HG02970 (cell line): Measurements from ENCODE around the gene APOA5.
"Not testable (repeated sequence)": the region's sequence is repeated elsewhere in the genome, so short reads cannot be mapped to it uniquely, and the experiment has no call there.

Experiments used
- ATAC-seq: cut with Tn5 transposase; IDR thresholded peaks from one replicate; pipeline ENCODE4 v1.9.1; 2021; ENCODE audit warnings: mild to moderate bottlenecking, moderate library complexity, moderate number of reproducible peaks; ENCODE audit not compliant: unreplicated experiment, low FRiP score

The APOA5 gene

GRCh38 chr11:116777056-116777455 is 14.6 kb downstream of the APOA5 start:
- ATAC-seq = no peak

DNA sequence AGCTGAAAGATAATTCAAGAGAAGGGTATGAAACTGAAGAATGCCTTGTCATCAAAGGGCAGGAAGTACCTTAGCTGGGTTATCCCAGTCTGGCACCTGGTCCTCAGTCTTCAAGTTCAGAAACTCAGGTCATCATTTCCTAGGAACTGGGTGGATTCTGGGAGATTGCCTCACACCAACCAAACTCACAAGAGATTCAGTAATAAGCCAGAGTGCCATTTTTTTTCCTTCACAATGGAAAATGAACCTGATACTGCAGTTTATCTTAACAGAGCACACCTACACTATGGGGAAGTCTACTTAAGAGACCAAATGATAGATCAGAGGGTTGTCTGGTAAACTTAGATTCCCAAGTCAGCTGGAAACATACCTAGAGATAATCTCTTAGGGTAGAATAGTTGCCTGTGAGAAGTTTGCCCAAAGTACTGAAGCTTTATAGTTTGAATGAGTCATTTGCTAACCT is 15.1 kb downstream of the APOA5 start:
- ATAC-seq = no peak

DNA sequence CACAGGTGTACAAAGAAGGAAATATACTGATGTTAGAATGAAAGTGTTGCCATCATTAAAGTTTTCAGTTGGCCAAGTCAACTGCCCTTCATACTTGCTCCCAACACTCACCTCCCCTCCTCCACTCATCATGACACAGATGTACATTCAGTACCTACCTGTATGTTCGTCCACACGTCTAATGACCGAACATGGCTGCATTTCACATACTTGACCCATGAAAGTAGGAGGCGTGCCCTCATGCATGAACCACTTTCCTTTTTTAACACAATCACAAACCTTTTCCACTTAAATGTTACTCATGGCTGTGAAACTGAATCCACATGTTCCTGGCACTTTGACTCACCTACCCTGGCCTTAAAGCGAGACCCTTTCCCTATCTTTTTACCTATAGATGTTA is 15.7 kb downstream of the APOA5 start:
- ATAC-seq = no peak

DNA sequence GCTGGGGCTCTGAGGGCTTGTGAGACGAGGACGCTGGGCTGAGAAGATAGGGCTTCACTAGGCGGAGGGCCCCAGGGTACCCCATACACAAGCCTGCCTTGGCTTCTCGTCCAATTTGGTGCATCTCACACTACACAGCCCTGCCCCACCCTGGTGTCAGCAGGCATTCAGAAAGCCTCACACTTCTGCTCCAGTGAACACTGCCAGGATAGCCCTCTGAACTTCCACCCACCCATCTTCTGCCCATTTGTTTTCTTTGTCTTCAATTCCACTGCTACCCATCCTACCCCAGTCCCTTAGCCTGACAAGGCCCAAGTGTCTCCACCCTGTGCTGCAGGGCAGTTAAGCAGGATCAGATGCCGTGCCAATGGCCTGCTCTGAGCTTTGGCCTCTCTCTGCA is 17.0 kb downstream of the APOA5 start:
- no peak for ATAC-seq

DNA sequence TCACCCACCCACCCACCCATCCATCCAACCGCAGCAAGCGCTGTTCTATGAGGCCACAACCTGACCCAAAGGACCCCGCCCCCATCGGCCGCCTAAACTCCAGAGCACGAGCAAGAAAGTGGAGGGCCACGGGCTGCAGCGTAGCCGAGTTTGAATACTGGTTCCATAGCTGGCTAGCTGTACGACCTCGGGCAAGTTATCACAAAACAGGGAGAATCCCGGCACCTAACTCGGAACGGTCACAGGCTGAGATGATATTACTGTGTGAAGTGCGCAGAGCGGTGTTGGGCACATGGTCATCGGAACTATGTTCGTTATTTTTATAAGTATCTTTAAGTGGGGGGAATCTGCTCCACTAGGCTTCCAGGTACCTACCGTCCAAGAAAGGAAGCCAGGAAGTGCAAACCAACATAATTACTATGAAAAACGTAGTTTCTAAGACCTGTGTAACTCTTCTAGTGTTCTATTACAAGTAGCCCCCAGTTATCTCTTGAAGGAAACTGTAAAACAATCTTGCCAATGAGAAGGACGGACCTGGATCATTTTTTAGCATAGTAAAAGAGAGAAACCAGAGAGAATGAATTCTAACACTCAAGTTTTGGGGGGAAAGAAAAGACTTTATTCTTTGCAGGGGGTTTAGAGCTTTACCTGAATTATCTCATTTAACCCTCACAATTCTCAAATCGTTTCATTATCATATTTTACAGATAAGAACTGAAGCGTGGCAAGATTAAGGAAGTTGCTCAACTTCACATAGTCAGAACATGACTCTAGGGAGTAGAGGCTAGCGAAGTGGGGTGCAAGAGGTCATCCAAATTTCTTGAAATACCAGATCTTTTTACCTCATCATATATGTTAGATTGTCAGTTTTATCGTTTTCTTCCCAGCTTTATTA is 18.2 kb downstream of the APOA5 start:
- ATAC-seq = peak; percentile 11

DNA sequence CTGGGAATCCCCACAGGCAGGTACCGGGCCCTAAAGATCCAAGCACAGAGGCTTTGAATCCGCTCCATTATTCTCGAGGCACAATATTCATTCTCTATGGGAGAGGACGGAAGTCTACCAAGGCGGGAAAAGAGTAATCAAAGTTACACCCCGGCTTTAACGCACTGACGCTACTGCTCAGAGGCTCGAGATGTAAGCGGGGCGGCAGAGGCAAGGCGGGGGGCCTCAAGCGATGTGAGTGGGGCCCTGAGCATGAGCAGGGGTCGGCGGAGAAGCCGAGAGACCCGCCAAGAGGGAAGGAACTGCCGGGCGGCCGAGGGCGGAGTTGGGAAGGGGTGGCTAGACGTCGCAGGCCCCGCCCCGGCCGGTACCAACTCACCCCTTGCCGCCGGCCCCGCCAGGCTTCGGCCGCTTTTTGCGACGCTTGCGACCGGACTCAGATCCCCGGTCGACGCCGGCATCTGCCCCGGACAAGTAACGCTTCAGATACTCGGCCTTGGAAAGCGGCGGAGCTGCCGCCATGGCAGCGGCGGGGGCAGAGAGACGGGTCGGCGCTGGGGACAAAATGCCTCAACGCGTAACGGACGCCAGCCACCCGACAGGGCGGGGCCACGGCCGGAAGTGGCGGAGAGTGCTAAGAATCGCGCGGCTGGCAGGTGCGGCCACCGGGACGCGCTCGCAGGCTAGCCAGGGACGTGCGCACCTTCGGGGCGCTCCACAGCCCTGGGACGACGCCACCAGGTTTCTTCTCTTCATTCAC is 19.1 kb downstream of the APOA5 start, which contains the start of gene BUD13:
TSS of gene BUD13 (minus strand) at position 545 of the 760 bp plus-strand sequence. CDS start at position 522, 23 bp downstream.
- peak; percentile 91 for ATAC-seq

- no peak for ATAC-seq
These were observed 19.7 kb downstream of the APOA5 start for GRCh38 chr11:116771935-116772334.

- ATAC-seq = no peak
These were observed 29.5 kb downstream of the APOA5 start for GRCh38 chr11:116762132-116762531.

DNA sequence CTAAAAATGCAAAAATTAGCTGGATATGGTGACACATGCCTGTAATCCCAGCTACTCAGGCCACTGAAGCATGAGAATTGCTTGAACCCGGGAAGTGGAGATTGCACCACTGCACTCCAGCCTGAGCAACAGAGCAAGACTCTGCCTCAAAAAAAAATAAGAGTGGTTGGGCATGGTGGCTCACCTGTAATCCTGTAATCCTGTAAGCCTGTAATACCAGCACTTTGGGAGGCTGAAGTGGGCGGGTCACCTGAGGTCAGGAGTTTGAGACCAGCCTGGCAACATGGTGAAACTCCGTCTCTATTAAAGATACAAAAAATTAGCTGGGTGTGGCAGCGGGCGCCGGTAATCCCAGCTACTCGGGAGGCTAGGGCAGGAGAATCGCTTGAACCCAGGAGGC is 35.6 kb downstream of the APOA5 start:
- ATAC-seq = not testable (repeated sequence)

DNA sequence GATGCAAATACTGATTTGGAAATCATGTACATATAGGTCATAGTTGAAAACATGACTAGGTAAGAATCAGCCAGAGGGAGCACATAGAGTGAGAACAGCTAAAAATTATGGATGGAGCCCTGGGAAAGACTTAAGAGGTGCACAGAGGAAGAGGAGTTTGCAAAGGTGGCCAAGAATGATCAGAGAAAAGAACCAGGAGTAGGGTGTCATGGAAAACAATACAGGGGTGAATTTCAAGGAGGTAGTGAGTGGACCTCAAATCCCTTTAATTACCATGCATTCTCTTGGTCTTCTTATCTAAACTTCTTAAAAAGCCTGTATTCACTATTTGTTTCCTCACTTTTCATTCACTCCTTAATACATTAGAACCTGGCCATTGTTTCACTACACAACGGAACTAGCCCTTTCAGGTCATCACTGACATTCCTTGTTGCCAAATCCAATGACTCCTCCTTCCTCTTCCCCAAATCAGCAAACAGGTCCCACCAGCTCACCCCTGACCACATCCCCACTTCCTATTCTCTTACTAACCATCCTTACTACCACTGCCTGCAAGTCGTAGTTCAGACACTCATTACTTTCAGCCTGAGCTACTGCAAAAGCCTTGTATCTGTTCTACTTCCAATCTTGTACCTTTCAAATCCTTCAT is 41.5 kb downstream of the APOA5 start:
- no peak for ATAC-seq

DNA sequence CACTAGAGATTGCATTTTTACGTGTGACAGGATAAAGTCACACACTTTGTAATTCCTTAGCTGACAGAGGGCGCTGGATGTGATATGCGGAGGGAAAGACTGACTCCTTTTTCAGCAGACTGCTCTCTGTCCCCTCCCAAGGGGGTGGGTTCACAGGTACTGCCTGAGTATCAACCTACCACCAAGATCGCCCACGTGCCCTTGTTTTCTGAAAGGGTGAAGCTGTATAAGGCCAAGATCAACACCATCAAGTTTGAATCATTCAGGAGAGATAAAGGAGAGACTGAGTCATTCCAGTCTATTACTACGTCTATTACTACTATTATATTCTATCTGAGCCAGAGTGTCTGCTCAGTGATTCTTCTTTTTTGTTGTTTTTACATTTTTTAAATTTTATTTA is 49.6 kb downstream of the APOA5 start:
- no peak for ATAC-seq

DNA sequence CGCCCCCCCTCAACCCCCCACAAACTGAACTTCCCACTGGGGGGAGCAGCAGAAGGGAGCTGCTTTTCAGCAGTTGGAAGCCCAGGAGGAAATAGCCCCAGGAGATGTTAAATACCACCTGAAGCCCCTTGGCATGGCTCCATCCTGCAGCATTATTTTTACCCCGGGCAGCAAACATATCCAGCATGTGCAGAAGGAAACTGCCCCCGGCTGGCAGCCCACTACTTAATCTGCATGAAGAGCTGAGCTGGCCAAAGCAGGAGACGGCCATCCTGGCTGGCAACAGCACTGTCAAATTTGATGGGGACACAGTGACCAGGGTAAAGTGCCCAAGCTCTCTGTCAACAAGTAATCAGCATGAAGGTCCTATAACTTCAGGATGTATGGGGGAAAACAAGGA is 50.9 kb downstream of the APOA5 start:
- ATAC-seq = no peak
